Neural crest cell (in vitro differentiated cells): ENCODE results near the gene TADA2B. TPM values are rescaled to one million over a fixed set of nuclear protein-coding genes. Genes with fewer than 3 reads are reported as not detected.
"Not testable (repeated sequence)": the region's sequence is repeated elsewhere in the genome, so short reads cannot be mapped to it uniquely, and the experiment has no call there.

Source experiments
- DNase-seq: peaks from one replicate; pipeline ENCODE4 v3.0.0; 2021; ENCODE audit warnings: low read depth, mixed read lengths, low spot score
- H3K27ac Mint-ChIP-seq: one replicate; pipeline ENCODE4 v1.8.0; 2021; ENCODE audit warnings: mild to moderate bottlenecking, mixed read lengths; ENCODE audit not compliant: unreplicated experiment
- H3K27me3 Mint-ChIP-seq: 2 replicates; pipeline ENCODE4 v1.8.0; 2021; ENCODE audit warnings: low read depth, mild to moderate bottlenecking, mixed read lengths
- H3K36me3 Mint-ChIP-seq: 2 replicates; pipeline ENCODE4 v1.8.0; 2021; ENCODE audit warnings: low read depth, mild to moderate bottlenecking, mixed read lengths
- H3K4me1 Mint-ChIP-seq: 2 replicates; pipeline ENCODE4 v1.8.0; 2021; ENCODE audit warnings: mixed read lengths
- H3K4me3 Mint-ChIP-seq: one replicate; pipeline ENCODE4 v1.8.0; 2021; ENCODE audit warnings: mild to moderate bottlenecking, mixed read lengths
- H3K9me3 Mint-ChIP-seq: 2 replicates; pipeline ENCODE4 v1.8.0; 2021; ENCODE audit warnings: mixed read lengths
- total RNA-seq: library from RNA; stranded (reverse); gene quantifications from 2 replicates; pipeline ENCODE4 v1.2.1, GENCODE V29; 2021
- TF ChIP-seq, protein P1 (sequence below): fragments of 200-600 bp; sonication (generic); conservative IDR thresholded peaks from 2 replicates; pipeline ENCODE4 v1.5.0; 2021; ENCODE audit warnings: antibody characterized with exemption, mild to moderate bottlenecking

Gene TADA2B
- total RNA-seq, 1 donor from 2014 or later, result 19.2 TPM

DNA sequence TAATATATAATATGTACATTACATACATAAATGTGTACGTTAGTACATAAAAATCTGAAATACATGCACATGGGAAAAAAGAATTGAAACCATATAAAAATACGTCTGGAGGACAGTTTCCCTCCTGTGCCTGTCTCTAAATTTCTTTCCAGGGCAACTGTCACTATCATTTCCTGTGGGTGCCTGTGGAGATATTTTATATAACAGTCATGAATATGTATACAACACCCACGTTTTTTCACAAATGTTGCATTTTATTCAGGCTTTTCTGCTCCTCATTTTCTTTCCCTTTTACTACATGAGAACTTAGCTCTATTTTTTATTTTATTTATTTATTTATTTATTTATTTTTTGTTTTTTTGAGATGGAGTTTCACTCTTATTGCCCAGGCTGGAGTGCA lies 48.9 kb downstream of the TADA2B start:
- Mint-ChIP-seq H3K9me3 (no peaks in the 10 kb centered on the region), H3K27ac (no peak overlapping the region), H3K36me3 (no peaks in the 10 kb centered on the region), H3K27me3 (peaks cover 3% of the 10 kb centered on the region), H3K4me1 (peaks cover 10% of the 10 kb centered on the region), H3K4me3 (no peak overlapping the region)
- TF ChIP-seq, protein P1, sequence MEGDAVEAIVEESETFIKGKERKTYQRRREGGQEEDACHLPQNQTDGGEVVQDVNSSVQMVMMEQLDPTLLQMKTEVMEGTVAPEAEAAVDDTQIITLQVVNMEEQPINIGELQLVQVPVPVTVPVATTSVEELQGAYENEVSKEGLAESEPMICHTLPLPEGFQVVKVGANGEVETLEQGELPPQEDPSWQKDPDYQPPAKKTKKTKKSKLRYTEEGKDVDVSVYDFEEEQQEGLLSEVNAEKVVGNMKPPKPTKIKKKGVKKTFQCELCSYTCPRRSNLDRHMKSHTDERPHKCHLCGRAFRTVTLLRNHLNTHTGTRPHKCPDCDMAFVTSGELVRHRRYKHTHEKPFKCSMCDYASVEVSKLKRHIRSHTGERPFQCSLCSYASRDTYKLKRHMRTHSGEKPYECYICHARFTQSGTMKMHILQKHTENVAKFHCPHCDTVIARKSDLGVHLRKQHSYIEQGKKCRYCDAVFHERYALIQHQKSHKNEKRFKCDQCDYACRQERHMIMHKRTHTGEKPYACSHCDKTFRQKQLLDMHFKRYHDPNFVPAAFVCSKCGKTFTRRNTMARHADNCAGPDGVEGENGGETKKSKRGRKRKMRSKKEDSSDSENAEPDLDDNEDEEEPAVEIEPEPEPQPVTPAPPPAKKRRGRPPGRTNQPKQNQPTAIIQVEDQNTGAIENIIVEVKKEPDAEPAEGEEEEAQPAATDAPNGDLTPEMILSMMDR, result no peak
- DNase-seq, result no peak

DNA sequence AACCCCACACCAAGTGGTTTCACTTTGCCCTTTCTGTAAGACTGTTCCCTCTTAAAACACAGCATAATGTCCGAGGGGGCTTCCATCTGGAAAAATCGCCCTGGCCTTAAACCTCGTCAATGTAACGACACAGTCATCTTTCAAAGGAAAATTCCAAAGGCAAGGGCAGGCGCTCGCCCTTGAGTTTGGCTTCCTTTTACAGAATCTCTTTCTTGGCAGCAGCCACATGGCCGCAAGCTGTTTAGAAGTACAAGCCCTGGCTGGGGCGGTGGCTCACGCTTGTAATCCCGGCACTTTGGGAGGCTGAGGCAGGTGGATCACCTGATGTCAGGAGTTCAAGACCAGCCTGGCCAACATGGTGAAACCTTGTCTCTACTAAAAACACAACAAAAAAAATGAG lies 51.7 kb downstream of the TADA2B start:
- peaks cover 2% of the 10 kb centered on the region for H3K4me1 Mint-ChIP-seq
- H3K9me3 Mint-ChIP-seq, result no peaks in the 10 kb centered on the region
- H3K36me3 Mint-ChIP-seq, result no peaks in the 10 kb centered on the region
- TF ChIP-seq, protein P1, result no peak
- peaks cover 3% of the 10 kb centered on the region for H3K27me3 Mint-ChIP-seq
- no peak overlapping the region for H3K27ac Mint-ChIP-seq
- no peak for DNase-seq
- no peak overlapping the region for H3K4me3 Mint-ChIP-seq

DNA sequence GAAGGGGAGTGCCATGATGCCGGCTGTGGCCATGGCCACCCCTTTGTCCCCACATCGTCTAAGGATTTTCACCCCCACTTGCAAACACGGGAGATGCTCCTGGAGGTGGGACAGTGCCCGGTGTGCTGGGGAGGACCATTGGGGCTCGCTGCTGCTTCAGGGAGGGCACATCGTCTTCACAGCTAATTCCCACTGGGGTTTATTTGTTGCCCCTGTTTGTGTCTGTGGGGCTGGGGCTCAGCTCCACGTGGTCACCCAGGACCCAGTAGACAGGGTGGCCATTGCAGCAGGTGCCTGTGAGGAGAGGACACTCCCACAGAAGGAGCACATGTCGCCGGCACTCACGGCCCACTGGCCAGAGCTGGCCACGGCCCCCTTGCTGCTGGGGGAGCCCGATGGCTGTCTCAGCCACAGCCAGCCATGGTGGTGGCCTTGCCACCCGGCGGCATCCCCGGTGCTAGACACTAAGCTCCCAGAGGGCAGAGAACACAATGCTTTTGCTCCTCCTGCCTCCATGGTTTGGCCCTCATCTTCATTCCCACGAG lies 52.5 kb downstream of the TADA2B start:
- no peak overlapping the region for H3K4me3 Mint-ChIP-seq
- no peaks in the 10 kb centered on the region for H3K9me3 Mint-ChIP-seq
- H3K27me3 Mint-ChIP-seq, result peaks cover 3% of the 10 kb centered on the region
- no peaks in the 10 kb centered on the region for H3K4me1 Mint-ChIP-seq
- no peaks in the 10 kb centered on the region for H3K36me3 Mint-ChIP-seq
- no peak for DNase-seq
- TF ChIP-seq, protein P1, result no peak
- no peak overlapping the region for H3K27ac Mint-ChIP-seq

DNA sequence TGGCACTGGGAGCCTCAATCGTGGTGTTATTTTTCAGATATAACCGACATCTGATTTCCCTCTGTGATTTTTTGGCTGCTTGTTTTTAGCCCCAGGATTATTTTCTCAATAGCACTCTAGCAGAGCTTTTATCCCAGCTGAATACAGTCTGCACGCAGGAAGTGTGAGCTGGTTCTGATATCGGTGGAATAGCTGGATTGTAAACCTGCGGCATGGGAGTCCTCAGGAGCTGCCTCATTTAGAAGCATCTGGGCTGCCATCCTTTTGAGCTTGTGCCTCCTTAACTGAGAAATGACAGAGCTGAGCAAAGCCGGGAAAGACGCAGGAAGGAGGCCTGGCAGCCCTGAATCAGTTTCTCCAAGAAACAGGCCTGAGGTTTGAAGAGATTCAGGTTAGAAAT lies 53.1 kb downstream of the TADA2B start:
- DNase-seq, result no peak
- TF ChIP-seq, protein P1, result no peak
- no peaks in the 10 kb centered on the region for H3K36me3 Mint-ChIP-seq
- H3K9me3 Mint-ChIP-seq, result no peaks in the 10 kb centered on the region
- no peak overlapping the region for H3K4me3 Mint-ChIP-seq
- H3K27ac Mint-ChIP-seq, result no peak overlapping the region
- no peaks in the 10 kb centered on the region for H3K4me1 Mint-ChIP-seq
- peaks cover 3% of the 10 kb centered on the region for H3K27me3 Mint-ChIP-seq

DNA sequence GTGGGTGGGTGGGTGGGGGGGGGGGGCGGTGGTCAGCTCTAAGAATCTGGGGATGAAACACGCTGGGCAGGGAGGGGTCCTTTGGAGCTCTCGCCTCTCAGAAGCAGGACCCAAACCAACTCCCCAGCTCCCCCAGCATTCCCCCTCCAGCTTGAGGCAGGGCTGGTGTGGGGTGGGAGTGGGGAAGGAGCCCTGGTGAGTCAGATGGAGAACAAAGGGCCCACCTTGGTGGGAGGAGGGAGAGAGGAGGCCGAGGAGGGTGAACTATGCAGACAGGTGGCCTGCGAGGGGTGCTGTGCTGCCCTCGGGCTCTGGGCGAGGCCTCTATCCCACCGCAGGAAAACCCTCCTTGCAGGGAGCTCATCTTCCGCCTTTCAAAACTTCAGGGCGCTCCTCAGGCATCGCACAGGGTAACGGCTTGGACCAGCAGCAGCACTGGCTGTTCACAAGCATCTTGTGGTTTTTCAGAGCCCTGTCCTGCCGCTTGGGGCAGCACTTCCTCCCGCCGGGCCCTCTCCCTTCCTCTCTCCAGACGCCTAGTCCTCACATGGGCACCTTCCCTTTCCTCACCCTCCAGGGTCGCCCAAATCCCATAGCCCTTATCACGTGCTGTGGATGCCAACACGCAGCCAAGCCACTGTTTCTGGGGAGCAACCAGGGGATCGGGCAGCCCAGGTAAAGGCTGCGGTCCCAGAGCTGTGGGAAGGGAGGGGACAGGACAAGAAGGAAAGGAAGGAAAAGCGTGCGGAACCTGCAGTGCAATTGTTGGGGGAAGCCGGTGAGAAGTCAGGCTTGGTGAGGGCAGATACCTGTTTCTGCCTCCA lies 58.7 kb downstream of the TADA2B start:
- DNase-seq, result peak; percentile 64
- no peaks in the 10 kb centered on the region for H3K36me3 Mint-ChIP-seq
- H3K27ac Mint-ChIP-seq, result peak overlapping the region; percentile 50
- H3K4me3 Mint-ChIP-seq, result peak overlapping the region; percentile 88
- H3K27me3 Mint-ChIP-seq, result peaks cover 9% of the 10 kb centered on the region
- no peaks in the 10 kb centered on the region for H3K9me3 Mint-ChIP-seq
- H3K4me1 Mint-ChIP-seq, result peaks cover 13% of the 10 kb centered on the region
- TF ChIP-seq, protein P1, result peak; percentile 77

DNA sequence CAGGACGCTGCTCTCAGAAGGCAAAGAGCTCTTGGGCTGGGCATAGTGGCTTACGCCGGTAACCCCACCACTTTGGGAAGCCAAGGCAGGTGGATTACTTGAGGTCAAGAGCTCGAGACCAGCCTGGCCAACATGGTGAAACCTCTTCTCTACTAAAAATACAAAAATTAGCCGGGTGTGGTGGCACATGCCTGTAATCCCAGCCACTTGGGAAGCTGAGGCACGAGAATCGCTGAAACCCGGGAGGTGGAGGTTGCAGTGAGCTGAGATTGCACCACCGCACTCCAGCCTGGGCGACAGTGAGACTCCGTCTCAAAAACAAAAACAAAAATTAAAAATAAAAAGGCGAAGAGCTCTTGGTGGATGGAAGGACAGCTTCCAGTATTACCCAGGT lies 59.3 kb downstream of the TADA2B start:
- not testable (repeated sequence) for DNase-seq, H3K36me3 Mint-ChIP-seq, H3K27me3 Mint-ChIP-seq, H3K27ac Mint-ChIP-seq, H3K9me3 Mint-ChIP-seq
- Mint-ChIP-seq H3K4me1 (peaks cover 13% of the 10 kb centered on the region), H3K4me3 (peak overlapping the region; percentile 88)
